K562 (cell line): ENCODE results near the gene TRIM47.

Source experiments
- CGGBP1 ChIP-seq: fragments of 250-450 bp; sonication (Bioruptor Pico); IDR thresholded peaks from 2 replicates; pipeline ENCODE4 v1.9.0; 2021; ENCODE audit warnings: mild to moderate bottlenecking
- CTCF ChIP-seq, 3 experiments: IDR thresholded peaks in 2 of 3; conservative IDR thresholded peaks in 1 of 3; 2 replicates each; pipeline ENCODE4 v1.5.1; 2011 to 2012; ENCODE audit warnings: low read length in 3 of 3, mild to moderate bottlenecking in 3 of 3, control low read depth in 2 of 3, improper control_type of control experiment in 1 of 3, inconsistent platforms in 1 of 3, low read depth in 1 of 3, mixed read lengths in 1 of 3, moderate library complexity in 1 of 3; ENCODE audit not compliant: insufficient read depth in 2 of 3
- ESRRA ChIP-seq: fragments of 450-650 bp; IDR thresholded peaks from 2 replicates; pipeline ENCODE4 v1.6.1; 2014; ENCODE audit warnings: low read depth, mild to moderate bottlenecking, moderate library complexity, borderline replicate concordance
- EZH2 ChIP-seq: IDR thresholded peaks from 2 replicates; pipeline ENCODE4 v1.6.1; 2012; ENCODE audit warnings: low read depth, mild to moderate bottlenecking, inconsistent platforms, low read length, borderline replicate concordance
- ZBTB33 ChIP-seq: sonication (generic); formaldehyde crosslinking; IDR thresholded peaks from 2 replicates; pipeline ENCODE4 v1.8.1; 2023; ENCODE audit warnings: mild to moderate bottlenecking, missing genetic modification reagents
- ZBTB7A ChIP-seq: IDR thresholded peaks from 2 replicates; pipeline ENCODE4 v1.6.1; 2011; ENCODE audit warnings: low read depth, mild to moderate bottlenecking, low read length, moderate library complexity, borderline replicate concordance; ENCODE audit not compliant: control insufficient read depth
- ZNF224 ChIP-seq: sonication (generic); formaldehyde crosslinking; IDR thresholded peaks from 2 replicates; pipeline ENCODE4 v1.8.0; 2022; ENCODE audit warnings: mild to moderate bottlenecking, missing genetic modification reagents

- TF ChIP-seq CGGBP1 (CRISPR knock-in tag) (no peak), ZBTB33 (CRISPR knock-in tag) (peak; percentile 85), ZNF224 (CRISPR knock-in tag) (no peak), ZBTB7A (no peak), CTCF (IDR thresholded peaks at IDR 0.05 in 2 of 3, conservative IDR thresholded peaks at IDR 0.05 in 1 of 3; ENCODE audit: insufficient read depth in 2 of 3, low read depth in 1 of 3, low read length in 3 of 3) (no peak), ESRRA (no peak), EZH2 (no peak)
Observed at GRCh38 chr17:75894049-75894733, 15.8 kb upstream of the TRIM47 start.
